ENCODE measurements around the gene SGO2. TPM values are rescaled to one million over a fixed set of nuclear protein-coding genes. Genes with fewer than 3 reads are reported as not detected.

The SGO2 gene
- total RNA-seq, 2 experiments from 2014 or later, result 50.2 to 58.4 TPM

GRCh38 chr2:200525551-200525881 lies 491 bp upstream of the SGO2 start:
- ATAC-seq (no peak), DNase-seq (no peak)
- CTCF ChIA-PET, result interaction anchor here (1.0 to 5.2 kb wide), 8 partner anchors 9 to 201 kb away, joined by 3 to 44 read pairs (median 4); partner anchors contain the start of gene KCTD18
- no peak for TF ChIP-seq CTCF (IDR thresholded peaks at IDR 0.05)
- Mint-ChIP-seq H3K27me3 (peaks cover 3% of the 10 kb centered on the region), H3K9me3 (no peaks in the 10 kb centered on the region), H3K36me3 (ENCODE audit: low read depth) (peaks cover 3% of the 10 kb centered on the region), H3K27ac (peak overlapping the region; percentile 88), H3K4me1 (ENCODE audit: low read depth) (peaks cover 21% of the 10 kb centered on the region), H3K4me3 (peak overlapping the region; percentile 99)
- POLR2A ChIA-PET, result interaction anchor here (0.6 to 1.5 kb wide), 3 partner anchors 10 to 327 kb away, joined by 3 to 6 read pairs (median 3); no protein-coding TSS in a partner anchor
- intact Hi-C loops (cut with micrococcal nuclease), result no loop called here

- no peak for DNase-seq
- H3K27me3 Mint-ChIP-seq, result peaks cover 3% of the 10 kb centered on the region
- H3K4me1 Mint-ChIP-seq (ENCODE audit: low read depth), result peaks cover 21% of the 10 kb centered on the region
- H3K27ac Mint-ChIP-seq, result no peak overlapping the region
- CTCF ChIA-PET, result interaction anchor here (1.8 kb wide), 1 partner anchor 57 kb away, joined by 4 read pairs; no protein-coding TSS in a partner anchor
- no peak overlapping the region for H3K4me3 Mint-ChIP-seq
- ATAC-seq, result no peak
- intact Hi-C loops (cut with micrococcal nuclease), result no loop called here
- POLR2A ChIA-PET, result no interaction called here
- H3K36me3 Mint-ChIP-seq (ENCODE audit: low read depth), result peaks cover 6% of the 10 kb centered on the region
- no peak for TF ChIP-seq CTCF (IDR thresholded peaks at IDR 0.05)
- no peaks in the 10 kb centered on the region for H3K9me3 Mint-ChIP-seq
Measured at GRCh38 chr2:200528228-200528627, 2.2 kb downstream of the SGO2 start.

GRCh38 chr2:200533754-200534153 lies 7.7 kb downstream of the SGO2 start:
- Mint-ChIP-seq H3K9me3 (no peaks in the 10 kb centered on the region), H3K27ac (no peak overlapping the region), H3K4me1 (ENCODE audit: low read depth) (no peaks in the 10 kb centered on the region), H3K36me3 (ENCODE audit: low read depth) (peaks cover 11% of the 10 kb centered on the region), H3K4me3 (no peak overlapping the region), H3K27me3 (no peaks in the 10 kb centered on the region)
- intact Hi-C loops (cut with micrococcal nuclease), result no loop called here
- DNase-seq, result no peak
- ATAC-seq, result no peak
- ChIA-PET POLR2A (interaction anchor here (0.5 kb wide), 1 partner anchor 1071 kb away, joined by 3 read pairs; no protein-coding TSS in a partner anchor), CTCF (interaction anchor here (1.2 kb wide), 1 partner anchor 8 kb away, joined by 4 read pairs; the partner anchor contains the start of gene SGO2)
- TF ChIP-seq CTCF (IDR thresholded peaks at IDR 0.05), result no peak

- CTCF ChIA-PET, result interaction anchor here (1.2 kb wide), 1 partner anchor 9 kb away, joined by 4 read pairs; the partner anchor contains the start of gene SGO2
- H3K27ac Mint-ChIP-seq, result no peak overlapping the region
- H3K4me1 Mint-ChIP-seq (ENCODE audit: low read depth), result no peaks in the 10 kb centered on the region
- no peak overlapping the region for H3K4me3 Mint-ChIP-seq
- H3K36me3 Mint-ChIP-seq (ENCODE audit: low read depth), result peaks cover 16% of the 10 kb centered on the region
- H3K27me3 Mint-ChIP-seq, result no peaks in the 10 kb centered on the region
- H3K9me3 Mint-ChIP-seq, result no peaks in the 10 kb centered on the region
- no peak for DNase-seq
- intact Hi-C loops (cut with micrococcal nuclease), result no loop called here
- POLR2A ChIA-PET, result interaction anchor here (2.7 kb wide), 1 partner anchor 8 kb away, joined by 6 read pairs; the partner anchor contains the start of gene SGO2
- no peak for ATAC-seq
- TF ChIP-seq CTCF (IDR thresholded peaks at IDR 0.05), result no peak
Measured at GRCh38 chr2:200534572-200534971, 8.6 kb downstream of the SGO2 start.

GRCh38 chr2:200538139-200538538 lies 12.1 kb downstream of the SGO2 start:
- Mint-ChIP-seq H3K36me3 (ENCODE audit: low read depth) (peaks cover 41% of the 10 kb centered on the region), H3K4me3 (no peak overlapping the region), H3K4me1 (ENCODE audit: low read depth) (no peaks in the 10 kb centered on the region), H3K9me3 (no peaks in the 10 kb centered on the region), H3K27me3 (no peaks in the 10 kb centered on the region), H3K27ac (no peak overlapping the region)
- no peak for DNase-seq
- no peak for TF ChIP-seq CTCF (IDR thresholded peaks at IDR 0.05)
- no peak for ATAC-seq
- CTCF ChIA-PET, result no interaction called here
- intact Hi-C loops (cut with micrococcal nuclease), result no loop called here
- POLR2A ChIA-PET, result no interaction called here
